Hippocampal formation (tissue), 2 donors: Measurements from ENCODE around the gene PATZ1.

ENCODE experiments used
- DNase-seq, 2 donors: peaks; one replicate each; lab custom pipeline; 2025; lab: John Stamatoyannopoulos, UW

PATZ1 gene

DNA sequence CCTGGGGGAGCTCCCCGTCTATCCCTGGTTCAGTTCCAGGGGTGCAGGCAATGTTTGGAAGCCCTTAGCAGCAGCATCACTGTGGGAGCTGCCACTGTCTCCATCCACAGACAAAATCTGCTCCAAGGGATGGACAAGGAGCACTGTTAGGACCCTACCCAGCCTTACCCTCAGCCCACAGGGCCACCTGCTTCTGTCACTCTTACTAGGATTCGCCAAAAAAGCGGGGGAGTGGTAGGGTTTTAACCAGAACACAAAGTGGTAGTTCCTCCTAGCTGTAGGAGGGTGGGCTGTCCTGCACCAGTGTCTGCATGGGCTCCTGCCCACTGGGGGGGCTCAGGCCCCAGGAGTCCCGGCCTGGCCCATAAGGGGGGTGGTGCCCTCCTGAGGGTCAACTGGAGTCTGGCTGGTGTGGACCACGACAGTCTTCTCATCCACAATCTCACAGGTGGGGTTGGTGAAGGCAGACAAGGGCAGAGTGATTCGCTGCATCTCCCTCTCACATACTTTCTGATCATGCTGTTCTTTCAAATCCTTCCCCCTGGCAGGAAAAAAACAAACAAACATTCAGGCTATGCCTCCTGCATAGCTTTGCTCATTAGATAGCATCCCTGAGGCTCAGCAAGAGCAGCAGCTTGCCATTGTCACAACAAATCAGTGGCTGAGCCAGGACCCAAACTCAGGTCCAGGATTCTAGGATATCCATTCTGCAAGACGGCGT is 63.2 kb downstream of the PATZ1 start:
- no peak for DNase-seq

DNA sequence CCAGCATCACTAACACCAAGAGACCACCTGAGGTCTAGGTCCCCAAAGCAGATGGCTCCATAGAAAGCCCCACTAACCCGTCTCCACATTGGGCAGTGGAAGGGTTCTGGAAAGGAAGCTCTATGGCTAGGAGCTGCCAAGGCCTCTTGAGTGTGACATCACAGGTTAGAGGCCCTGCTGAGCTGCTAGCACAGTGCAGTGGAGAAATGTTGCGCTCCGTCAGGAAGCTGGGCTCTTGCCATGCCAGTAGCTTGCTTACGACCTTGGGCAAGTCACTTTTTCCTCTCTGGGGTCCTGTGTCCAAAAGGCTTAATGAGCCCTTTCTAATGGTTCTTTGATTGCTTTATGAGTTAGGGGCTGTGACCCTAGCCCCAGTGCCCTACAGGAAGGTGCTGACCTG is 64.4 kb downstream of the PATZ1 start:
- no peak for DNase-seq

DNA sequence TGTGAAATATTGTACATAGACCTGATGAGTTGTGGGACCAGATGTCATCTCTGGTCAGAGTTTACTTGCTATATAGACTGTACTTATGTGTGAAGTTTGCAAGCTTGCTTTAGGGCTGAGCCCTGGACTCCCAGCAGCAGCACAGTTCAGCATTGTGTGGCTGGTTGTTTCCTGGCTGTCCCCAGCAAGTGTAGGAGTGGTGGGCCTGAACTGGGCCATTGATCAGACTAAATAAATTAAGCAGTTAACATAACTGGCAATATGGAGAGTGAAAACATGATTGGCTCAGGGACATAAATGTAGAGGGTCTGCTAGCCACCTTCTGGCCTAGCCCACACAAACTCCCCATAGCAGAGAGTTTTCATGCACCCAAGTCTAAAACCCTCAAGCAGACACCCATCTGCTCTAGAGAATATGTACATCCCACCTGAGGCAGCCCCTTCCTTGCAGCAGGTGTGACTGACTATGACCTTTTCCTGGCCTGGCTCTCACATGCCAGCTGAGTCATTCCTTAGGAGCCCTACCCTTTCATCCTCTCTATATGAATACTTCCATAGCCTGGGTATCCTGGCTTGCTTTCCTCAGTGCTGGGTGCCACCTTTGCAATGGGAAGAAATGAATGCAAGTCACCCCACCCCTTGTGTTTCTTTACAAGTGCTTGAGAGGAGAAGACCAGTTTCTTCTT is 66.2 kb downstream of the PATZ1 start:
- DNase-seq, result no peak

DNA sequence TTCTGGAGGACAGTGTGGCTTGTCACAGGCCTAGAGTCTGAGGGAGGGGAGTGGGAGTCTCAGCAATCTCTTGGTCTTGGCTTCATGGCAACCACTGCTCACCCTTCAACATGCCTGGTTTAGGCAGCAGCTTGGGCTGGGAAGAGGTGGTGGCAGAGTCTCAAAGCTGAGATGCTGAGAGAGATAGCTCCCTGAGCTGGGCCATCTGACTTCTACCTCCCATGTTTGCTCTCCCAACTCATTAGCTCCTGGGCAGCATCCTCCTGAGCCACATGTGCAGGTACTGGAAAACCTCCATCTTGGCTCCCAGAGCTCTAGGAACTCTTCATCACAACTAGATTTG is 66.8 kb downstream of the PATZ1 start:
- no peak for DNase-seq

DNA sequence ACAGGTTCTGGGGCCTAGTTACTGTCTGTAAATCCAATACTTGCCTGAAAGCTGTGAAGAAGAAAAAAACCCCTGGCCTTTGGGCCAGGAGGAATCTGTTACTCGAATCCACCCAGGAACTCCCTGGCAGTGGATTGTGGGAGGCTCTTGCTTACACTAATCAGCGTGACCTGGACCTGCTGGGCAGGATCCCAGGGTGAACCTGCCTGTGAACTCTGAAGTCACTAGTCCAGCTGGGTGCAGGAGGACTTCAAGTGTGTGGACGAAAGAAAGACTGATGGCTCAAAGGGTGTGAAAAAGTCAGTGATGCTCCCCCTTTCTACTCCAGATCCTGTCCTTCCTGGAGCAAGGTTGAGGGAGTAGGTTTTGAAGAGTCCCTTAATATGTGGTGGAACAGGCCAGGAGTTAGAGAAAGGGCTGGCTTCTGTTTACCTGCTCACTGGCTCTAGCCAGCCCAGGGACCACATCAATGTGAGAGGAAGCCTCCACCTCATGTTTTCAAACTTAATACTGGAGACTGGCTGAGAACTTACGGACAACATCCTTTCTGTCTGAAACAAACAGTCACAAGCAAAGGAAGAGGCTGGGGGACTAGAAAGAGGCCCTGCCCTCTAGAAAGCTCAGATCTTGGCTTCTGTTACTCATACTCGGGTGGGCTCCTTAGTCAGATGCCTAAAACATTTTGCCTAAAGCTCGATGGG is 67.4 kb downstream of the PATZ1 start:
- DNase-seq, result no peak

DNA sequence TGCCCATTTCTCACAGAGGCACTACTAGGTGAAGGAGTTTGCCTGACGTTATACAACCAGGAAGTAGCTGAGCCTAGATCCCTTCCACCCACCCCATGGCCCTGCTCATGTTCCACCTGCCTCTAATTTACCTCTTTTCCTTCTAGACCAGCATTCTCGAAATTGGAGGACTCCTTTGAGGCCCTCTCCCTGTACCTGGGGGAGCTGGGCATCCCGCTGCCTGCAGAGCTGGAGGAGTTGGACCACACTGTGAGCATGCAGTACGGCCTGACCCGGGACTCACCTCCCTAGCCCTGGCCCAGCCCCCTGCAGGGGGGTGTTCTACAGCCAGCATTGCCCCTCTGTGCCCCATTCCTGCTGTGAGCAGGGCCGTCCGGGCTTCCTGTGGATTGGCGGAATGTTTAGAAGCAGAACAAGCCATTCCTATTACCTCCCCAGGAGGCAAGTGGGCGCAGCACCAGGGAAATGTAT is 68.0 kb downstream of the PATZ1 start:
- no peak for DNase-seq

DNA sequence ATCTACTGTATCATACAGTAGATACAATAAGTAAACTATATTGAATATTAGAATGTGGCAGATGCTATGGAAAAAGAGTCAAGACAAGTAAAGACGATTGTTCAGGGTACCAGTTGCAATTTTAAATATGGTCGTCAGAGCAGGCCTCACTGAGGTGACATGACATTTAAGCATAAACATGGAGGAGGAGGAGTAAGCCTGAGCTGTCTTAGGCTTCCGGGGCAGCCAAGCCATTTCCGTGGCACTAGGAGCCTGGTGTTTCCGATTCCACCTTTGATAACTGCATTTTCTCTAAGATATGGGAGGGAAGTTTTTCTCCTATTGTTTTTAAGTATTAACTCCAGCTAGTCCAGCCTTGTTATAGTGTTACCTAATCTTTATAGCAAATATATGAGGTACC is 68.4 kb downstream of the PATZ1 start:
- DNase-seq, result no peak

DNA sequence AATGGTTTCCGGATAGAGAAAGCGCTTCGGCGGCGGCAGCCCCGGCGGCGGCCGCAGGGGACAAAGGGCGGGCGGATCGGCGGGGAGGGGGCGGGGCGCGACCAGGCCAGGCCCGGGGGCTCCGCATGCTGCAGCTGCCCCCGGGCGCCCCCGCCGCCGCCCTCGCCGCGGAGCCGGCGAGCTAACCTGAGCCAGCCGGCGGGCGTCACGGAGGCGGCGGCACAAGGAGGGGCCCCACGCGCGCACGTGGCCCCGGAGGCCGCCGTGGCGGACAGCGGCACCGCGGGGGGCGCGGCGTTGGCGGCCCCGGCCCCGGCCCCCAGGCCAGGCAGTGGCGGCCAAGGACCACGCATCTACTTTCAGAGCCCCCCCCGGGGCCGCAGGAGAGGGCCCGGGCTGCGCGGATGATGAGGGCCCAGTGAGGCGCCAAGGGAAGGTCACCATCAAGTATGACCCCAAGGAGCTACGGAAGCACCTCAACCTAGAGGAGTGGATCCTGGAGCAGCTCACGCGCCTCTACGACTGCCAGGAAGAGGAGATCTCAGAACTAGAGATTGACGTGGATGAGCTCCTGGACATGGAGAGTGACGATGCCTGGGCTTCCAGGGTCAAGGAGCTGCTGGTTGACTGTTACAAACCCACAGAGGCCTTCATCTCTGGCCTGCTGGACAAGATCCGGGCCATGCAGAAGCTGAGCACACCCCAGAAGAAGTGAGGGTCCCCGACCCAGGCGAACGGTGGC is 69.5 kb downstream of the PATZ1 start:
- no peak for DNase-seq
